Stimulated activated CD8-positive, alpha-beta memory T cell treated with anti-CD3 and anti-CD28 coated beads, Interleukin-15, amount 100 ng/mL, for 1 hour (primary cell): ENCODE data around the gene ZDHHC11B.
"Not testable (repeated sequence)": the region's sequence is repeated elsewhere in the genome, so short reads cannot be mapped to it uniquely, and the experiment has no call there.

Source experiments
- DNase-seq: peaks from one replicate; pipeline ENCODE4 v3.0.0-alpha.2; 2020; ENCODE audit warnings: low read depth

Gene ZDHHC11B

DNA sequence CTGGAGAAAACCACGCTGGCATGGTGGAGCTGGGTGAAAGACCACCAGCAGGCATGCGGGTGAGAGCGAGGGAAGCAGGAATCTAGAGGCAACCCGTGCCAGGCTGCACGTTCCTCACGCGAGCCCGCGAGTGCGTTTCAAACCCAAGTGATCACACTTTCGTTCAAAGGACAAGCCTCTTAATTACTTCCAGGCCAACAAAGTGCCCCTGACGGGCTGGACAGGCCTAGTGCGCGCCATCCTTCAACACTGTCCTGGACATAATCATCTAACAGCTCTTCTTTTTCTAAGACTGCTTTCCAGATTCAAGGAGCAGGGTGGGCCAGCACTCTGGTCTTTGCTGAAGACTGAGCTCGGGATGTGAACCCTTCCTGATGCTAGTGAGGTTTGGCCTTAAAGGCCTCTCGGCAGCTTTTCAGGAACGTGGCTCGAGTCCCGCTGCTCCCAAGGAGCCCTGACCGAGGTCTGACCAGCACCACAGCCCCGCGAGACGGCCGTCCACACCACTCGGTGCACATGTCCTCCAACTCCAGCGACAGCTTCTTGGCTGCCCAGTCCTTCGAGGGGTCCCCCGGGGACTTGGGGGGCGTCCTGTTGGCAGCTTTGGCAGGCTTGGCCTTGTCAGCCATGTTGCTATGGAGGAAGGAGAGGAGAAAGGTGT, 14.9 kb downstream of the ZDHHC11B start:
- not testable (repeated sequence) for DNase-seq

DNA sequence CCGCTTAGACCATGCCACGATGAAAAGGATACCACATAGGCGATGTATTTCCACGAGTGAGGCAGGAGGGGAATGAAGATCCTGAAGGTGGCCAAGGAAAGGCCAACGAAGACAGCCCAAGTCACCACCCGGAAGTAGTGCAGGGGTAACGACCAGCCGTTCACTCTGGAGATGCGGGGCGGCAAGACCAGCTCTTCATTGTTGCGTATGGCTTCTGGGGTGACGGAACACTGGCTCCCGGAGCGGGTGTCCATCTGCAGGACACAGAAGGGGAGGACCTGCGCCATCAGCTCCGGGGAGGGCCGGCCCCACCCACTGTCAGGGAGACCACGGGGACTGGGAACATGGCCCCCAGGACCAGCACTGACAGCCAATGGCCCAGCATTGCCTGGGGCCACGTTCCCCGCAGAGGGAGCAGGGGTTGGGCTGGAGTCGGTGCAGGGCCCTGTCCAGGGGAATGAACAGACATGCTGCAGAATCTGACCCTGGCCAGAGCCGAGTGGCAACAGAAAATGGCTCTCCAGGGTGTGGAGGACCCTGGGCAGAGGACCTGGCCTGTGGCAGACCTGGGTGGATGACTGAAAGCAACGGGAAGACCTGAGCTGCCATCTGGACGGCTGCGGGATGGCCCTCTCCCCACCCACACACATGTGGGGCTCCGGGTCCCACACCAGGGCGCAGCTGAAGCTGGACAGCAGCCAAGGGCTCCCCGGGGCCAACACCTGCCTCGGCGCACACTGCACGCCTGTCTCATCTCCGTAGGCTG, 17.7 kb downstream of the ZDHHC11B start:
- no peak for DNase-seq

GRCh38 chr5:765948-766631, 18.4 kb downstream of the ZDHHC11B start:
- no peak for DNase-seq

GRCh38 chr5:763998-764781, 20.3 kb downstream of the ZDHHC11B start:
- DNase-seq = no peak

DNA sequence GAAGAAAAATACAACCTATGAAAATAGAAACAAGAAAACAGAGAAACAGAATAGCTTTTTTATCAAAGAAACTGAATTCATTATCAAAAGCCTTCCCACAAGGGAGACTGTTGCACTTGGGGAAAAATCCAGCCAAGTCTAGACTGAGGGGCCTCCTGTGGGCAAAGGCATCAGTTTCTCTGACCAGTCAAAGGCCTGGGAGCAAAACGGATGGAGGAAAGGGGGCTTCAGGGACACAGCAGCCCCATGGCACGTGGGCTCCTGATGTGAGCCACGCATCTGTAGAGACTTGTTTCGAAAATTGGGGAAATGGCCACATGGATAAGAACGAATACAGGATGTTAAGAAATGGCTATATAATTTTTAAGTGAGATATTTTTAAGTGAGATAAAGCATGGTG, 21.1 kb downstream of the ZDHHC11B start:
- DNase-seq = no peak

DNA sequence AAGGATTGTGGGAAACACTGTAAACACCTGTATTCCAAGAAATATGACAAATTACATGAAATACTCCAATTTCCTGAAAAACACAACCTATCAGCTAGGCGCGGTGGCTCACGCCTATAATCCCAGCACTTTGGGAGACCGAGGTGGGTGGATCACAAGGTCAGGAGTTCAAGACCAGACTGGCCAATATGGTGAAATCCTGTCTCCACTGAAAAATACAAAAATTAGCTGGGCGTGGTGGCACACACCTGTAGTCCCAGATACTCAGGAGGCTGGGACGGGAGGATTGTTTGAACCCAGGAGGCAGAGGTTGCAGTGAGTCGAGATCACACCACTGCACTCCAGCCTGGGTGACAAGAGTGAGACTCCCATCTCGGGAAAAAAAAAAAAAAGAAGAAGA, 21.5 kb downstream of the ZDHHC11B start:
- not testable (repeated sequence) for DNase-seq

DNA sequence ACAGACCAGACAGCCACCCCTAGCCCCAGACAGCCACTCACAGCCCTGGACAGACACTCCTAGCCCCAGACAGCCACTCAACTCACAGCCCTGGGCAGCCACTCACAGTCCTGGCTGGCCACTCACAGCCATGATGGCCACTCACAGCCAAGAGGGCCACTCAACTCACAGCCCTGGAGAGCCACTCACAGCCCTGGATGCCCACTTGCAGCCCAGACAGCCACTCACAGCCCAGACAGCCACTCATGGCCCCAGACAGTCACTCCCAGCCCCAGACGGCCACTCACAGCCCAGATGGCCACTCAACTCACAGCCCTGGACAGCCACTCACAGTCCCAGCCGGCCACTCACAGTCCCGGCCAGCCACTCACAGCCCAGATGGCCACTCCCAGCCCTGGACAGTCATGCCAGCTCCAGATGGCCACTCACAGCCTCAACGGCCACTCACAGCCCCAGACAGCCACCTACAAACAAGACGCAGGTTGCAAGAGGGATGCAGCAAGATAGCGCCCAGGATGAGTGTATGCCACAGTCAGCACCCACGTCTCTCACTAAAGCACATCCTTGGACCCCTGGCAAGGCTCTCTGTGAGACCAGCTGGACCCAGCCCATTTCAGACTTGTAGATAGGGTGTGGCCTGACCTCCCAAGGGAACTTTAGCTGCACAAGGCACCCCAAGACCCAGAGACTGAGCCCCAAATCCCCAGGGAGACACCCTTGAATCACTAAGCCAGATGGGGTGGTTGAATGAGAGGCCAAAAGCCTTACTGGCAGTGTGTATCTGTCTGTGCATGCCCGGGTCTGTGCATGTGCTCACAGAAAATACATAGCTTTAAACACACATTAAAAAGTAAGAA, 22.4 kb downstream of the ZDHHC11B start:
- no peak for DNase-seq

DNA sequence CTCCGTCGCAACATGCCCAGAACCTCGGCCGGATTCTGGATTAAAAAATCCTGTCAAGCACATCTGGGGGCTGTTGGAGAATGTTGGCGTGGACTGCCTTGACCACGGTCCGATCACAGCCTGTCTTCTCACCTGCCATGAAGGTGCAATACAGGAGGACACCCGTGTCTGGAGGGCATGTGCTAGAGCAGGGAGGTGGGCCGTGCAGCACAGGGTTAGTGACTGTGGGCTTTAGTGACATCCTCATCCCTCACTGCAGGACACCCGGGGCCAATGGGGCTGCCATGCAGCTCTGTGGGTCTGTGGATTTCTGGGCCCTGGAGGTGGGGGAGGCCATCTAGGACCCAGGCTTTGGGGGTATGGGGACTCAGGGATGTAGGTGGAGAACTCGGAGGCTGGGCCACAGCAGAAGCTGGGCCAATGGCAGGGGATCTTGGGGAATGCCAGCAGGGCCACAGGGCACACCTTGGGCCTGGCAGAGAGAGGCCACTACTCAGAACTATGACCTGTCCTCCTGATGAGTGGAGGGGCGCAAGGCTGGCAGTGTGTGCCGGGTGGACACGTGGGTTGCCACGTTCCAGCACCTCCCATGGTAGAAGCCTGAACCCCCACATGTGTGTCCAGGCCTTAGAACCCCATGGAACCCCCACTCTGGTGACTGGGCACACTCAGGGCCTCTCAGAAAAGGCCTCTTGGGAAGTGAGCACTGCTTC, 23.3 kb downstream of the ZDHHC11B start:
- no peak for DNase-seq

DNA sequence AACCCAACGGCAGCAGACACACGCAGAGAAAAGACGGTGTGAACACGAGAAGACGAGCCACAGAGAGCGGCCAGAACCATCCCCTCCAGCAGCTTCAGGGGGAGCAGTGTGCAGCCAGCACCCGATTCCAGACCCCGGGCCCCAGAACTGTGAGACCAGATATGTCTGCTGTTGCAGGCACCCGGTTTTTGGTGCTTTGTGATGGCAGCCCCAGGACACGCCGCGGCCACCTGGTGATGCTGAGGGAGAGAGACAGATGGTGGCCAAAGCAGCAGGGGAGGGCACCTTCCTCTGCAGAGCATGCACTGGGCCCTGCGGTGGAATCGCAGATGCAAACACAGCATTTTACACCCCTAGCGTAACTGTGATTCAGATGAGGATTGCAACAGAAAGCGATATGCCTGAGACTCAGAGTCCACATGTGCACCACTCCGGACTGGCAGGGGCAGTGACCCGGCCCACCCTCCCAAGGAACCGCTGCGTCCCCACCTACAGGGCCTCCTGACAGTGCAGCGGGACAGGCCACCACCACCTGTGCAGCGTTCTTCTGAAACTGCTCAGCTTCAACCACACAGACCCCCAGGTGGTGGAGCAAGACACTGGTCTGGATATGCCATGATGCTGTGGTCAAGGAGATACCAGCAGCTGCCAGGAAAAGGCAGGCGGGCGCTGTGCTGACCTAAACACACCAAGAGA, 24.0 kb downstream of the ZDHHC11B start:
- no peak for DNase-seq

- no peak for DNase-seq
Observed at GRCh38 chr5:759781-760362, 24.7 kb downstream of the ZDHHC11B start.

GRCh38 chr5:759111-759751, 25.3 kb downstream of the ZDHHC11B start:
- no peak for DNase-seq

DNA sequence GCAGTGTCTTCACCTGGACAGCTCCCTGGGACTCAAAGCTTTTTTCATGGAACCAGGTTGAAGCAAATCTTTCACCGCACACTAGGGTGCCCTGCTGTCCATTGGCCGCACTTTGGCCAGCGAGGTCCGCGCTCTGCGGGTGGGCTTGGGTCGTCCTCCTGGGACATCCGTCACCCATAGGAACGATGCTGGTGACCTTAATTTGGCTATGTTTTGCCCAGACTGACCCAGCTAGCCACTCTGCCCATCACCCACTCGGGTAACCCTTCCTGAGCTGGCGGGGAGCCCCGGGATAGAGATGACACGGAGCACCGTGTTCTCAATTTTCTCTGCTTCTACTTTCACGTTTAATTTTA, 25.9 kb downstream of the ZDHHC11B start:
- DNase-seq = no peak

DNA sequence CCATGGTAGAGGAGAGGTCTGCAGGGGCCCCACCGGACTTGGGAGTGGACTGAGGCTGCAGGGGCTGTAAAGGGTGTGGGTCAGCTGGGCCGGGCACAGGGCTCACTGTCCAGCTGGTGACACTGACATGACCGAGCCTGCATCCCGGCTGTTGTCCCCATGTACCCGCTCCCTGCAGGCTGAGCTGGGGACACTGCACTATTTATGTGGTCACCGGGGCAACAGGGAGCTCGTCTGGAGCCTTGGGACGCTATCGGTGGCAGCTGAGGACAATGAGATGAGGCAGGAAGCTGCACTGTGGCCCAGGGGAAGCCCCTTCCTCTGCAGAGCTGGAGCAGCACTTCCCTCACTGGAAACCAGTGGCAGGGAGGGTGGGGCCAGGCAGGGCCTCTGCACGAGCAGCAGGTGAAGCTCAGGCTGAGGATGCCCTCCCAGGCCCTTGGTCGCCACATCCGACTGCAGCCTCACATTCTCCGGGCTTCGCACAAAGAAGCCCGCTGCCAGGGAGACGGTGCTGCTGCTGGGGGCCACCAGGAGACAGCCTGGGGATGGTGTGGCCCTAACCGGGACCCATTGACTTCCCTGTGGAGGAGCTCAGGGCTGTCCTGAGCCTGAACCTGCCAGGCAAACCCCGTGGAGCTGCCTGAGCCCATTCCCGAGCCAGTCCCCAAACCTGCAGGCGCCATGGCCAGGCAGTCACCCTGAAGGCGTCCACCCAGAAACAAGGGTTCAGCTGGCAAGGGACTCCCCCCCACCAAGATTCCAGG, 26.4 kb downstream of the ZDHHC11B start:
- DNase-seq = no peak

- DNase-seq = no peak
Observed at GRCh38 chr5:757346-757930, 27.1 kb downstream of the ZDHHC11B start.

DNA sequence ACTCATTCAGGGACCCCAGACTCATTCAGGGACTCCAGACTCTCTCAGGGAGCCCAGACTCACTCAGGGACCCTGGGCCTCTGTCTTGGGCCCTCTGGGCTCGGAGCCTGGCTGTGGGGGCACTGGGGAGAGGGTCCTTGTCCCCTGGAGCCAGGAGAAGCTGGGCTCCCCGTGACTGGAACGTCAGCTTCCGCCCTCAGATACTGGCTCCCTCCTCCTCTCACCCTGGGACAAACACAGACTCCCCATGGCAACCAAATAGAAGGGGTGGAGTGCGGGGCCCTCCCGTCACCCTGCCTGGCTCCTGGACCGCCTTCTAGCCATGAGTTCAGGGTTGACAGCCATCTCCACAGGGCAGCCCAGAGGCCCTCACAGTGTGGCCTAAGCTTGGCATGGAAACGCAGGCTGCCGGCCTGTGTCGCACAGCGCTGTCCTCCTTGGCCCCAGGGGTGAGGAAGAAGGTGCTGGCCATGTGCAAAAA, 27.6 kb downstream of the ZDHHC11B start:
- no peak for DNase-seq

DNA sequence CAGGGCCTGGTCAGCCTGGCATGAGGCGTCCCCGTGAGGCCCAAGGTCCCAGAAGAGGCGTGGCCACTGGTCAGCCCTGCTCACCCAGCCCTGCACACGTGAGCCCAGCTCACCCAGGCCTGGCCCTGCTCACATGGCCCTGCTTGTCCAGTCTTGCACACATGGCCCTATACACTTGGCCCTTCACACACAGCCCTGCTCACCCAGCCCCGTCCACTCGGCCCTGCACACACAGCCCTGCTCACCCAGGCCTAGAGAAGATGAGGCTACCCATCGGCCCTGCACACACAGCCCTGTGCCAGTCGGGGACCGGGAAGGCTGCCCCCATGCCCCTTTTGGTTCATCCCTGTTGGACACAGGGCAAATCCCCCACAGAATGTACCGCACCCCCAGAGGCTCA, 28.4 kb downstream of the ZDHHC11B start:
- DNase-seq = no peak

DNA sequence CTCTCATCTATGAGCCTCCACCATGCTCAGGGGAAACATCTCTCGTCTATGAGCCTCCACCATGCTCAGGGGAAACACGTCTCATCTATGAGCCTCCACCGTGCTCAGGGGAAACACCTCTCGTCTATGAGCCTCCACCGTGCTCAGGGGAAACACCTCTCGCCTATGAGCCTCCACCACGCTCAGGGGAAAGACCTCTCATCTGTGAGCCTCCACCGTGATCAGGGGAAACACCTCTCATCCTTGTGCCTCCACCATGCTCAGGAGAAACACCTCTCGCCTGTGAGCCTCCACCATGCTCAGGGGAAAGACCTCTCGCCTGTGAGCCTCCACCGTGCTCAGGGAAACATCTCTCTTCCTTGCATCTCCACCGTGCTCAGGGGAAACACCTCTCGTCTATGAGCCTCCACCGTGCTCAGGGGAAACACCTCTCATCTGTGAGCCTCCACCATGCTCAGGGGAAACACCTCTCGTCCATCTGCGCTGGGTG, 30.3 kb downstream of the ZDHHC11B start:
- not testable (repeated sequence) for DNase-seq
